Smooth muscle cell (in vitro differentiated cells): ENCODE measurements around the gene BEX1. TPM values are rescaled to one million over a fixed set of nuclear protein-coding genes. Genes with fewer than 3 reads are reported as not detected.

Source experiments
- DNase-seq: peaks from one replicate; lab custom pipeline; 2025; ENCODE audit not compliant: unreplicated experiment; lab: John Stamatoyannopoulos, UW
- H2AFZ ChIP-seq: fragments of 200-600 bp; sonication (generic); 2 replicates; pipeline ENCODE4 v1.6.0; 2016; ENCODE audit warnings: antibody characterized with exemption, low read depth, mild to moderate bottlenecking
- H3F3A ChIP-seq: fragments of 200-600 bp; sonication (generic); 2 replicates; pipeline ENCODE4 v1.6.0; 2017; ENCODE audit warnings: antibody characterized with exemption, low read depth
- H3K27ac ChIP-seq: fragments of 200-600 bp; sonication (generic); 2 replicates; pipeline ENCODE4 v1.5.1; 2016; ENCODE audit warnings: low read depth, mild to moderate bottlenecking
- H3K27me3 ChIP-seq: fragments of 200-600 bp; sonication (generic); 2 replicates; pipeline ENCODE4 v1.6.1; 2016; ENCODE audit warnings: low read depth, mild to moderate bottlenecking
- H3K36me3 ChIP-seq: fragments of 200-600 bp; sonication (generic); 2 replicates; pipeline ENCODE4 v1.5.1; 2016; ENCODE audit warnings: low read depth
- H3K4me1 ChIP-seq: fragments of 200-600 bp; sonication (generic); 2 replicates; pipeline ENCODE4 v1.5.1; 2016; ENCODE audit warnings: low read depth
- H3K4me2 ChIP-seq: fragments of 200-600 bp; sonication (generic); 2 replicates; pipeline ENCODE4 v1.6.0; 2016; ENCODE audit warnings: mild to moderate bottlenecking
- H3K4me3 ChIP-seq: fragments of 200-600 bp; sonication (generic); 2 replicates; pipeline ENCODE4 v1.5.1; 2016; ENCODE audit warnings: mild to moderate bottlenecking
- H3K79me2 ChIP-seq: fragments of 200-600 bp; sonication (generic); 2 replicates; pipeline ENCODE4 v1.6.0; 2016; ENCODE audit warnings: low read depth, mild to moderate bottlenecking
- H3K9ac ChIP-seq: fragments of 200-600 bp; sonication (generic); 2 replicates; pipeline ENCODE4 v1.6.0; 2016; ENCODE audit warnings: low read depth
- H3K9me3 ChIP-seq: fragments of 200-600 bp; sonication (generic); replicated peaks from 2 replicates; pipeline ENCODE4 v1.5.1; 2016; ENCODE audit warnings: low read depth
- H4K20me1 ChIP-seq: fragments of 200-600 bp; sonication (generic); 2 replicates; pipeline ENCODE4 v1.6.0; 2016; ENCODE audit warnings: low read depth
- CTCF ChIP-seq: fragments of 200-600 bp; sonication (generic); IDR thresholded peaks from 2 replicates; pipeline ENCODE4 v1.5.1; 2017; ENCODE audit warnings: borderline replicate concordance, mild to moderate bottlenecking, antibody characterized with exemption; ENCODE audit not compliant: insufficient read depth, poor library complexity, severe bottlenecking
- WGBS: methylation state at CpG from one replicate; pipeline ENCODE4 v1.1.7; 2016; ENCODE audit warnings: low lambda C conversion rate; 5-methylcytosine and 5-hydroxymethylcytosine counted together
- polyA plus RNA-seq: library from polyadenylated mRNA; unstranded; fragments of >200 nt; fragmentation: Nextera tagmentation; extraction: Ambion mirVana; gene quantifications from 2 replicates; pipeline ENCODE4 v1.2.1, GENCODE V29; 2016
- total RNA-seq: library from RNA; depleted of rRNA; stranded (reverse); fragments of >200 nt; gene quantifications from 2 replicates; pipeline ENCODE4 v1.2.3, GENCODE V29; 2014

Gene BEX1
- total and polyA plus RNA-seq, 2 experiments from 2014 or later: 4.1 to 11.1 TPM

- H3K79me2 ChIP-seq: no peaks in the 10 kb centered on the region
- no peaks in the 10 kb centered on the region for H3K27me3 ChIP-seq
- 46% methylated on average over 3 of the region's 3 CpGs for WGBS
- no peak overlapping the region for H3K4me3 ChIP-seq
- no peaks in the 10 kb centered on the region for H3K4me1 ChIP-seq
- H3K4me2 ChIP-seq: no peak overlapping the region
- H3F3A ChIP-seq: peaks cover 4% of the 10 kb centered on the region
- TF ChIP-seq CTCF: no peak
- H3K9me3 ChIP-seq: no peaks in the 10 kb centered on the region
- H4K20me1 ChIP-seq: no peaks in the 10 kb centered on the region
- no peak overlapping the region for H2AFZ ChIP-seq
- no peak for DNase-seq
- no peak overlapping the region for H3K9ac ChIP-seq
- no peaks in the 10 kb centered on the region for H3K36me3 ChIP-seq
- no peak overlapping the region for H3K27ac ChIP-seq
Observed at GRCh38 chrX:103101299-103102042, 37.5 kb upstream of the BEX1 start.

GRCh38 chrX:103100484-103100883, 36.5 kb upstream of the BEX1 start:
- Histone ChIP-seq H3K9me3 (no peaks in the 10 kb centered on the region), H3K4me1 (no peaks in the 10 kb centered on the region), H3K4me2 (no peak overlapping the region), H3K27ac (no peak overlapping the region), H2AFZ (no peak overlapping the region), H3K79me2 (no peaks in the 10 kb centered on the region), H3K36me3 (no peaks in the 10 kb centered on the region), H3K27me3 (no peaks in the 10 kb centered on the region), H4K20me1 (no peaks in the 10 kb centered on the region), H3K9ac (no peak overlapping the region), H3K4me3 (no peak overlapping the region), H3F3A (peaks cover 4% of the 10 kb centered on the region)
- no peak for TF ChIP-seq CTCF
- DNase-seq: no peak
- WGBS: 75% methylated on average over 4 of the region's 4 CpGs

GRCh38 chrX:103099691-103100090, 35.7 kb upstream of the BEX1 start:
- 63% methylated on average over 4 of the region's 4 CpGs for WGBS
- Histone ChIP-seq H3K9me3 (no peaks in the 10 kb centered on the region), H3K9ac (no peak overlapping the region), H3K4me2 (no peak overlapping the region), H3K4me1 (no peaks in the 10 kb centered on the region), H2AFZ (no peak overlapping the region), H3K27ac (no peak overlapping the region), H3K79me2 (no peaks in the 10 kb centered on the region), H3K36me3 (no peaks in the 10 kb centered on the region), H3F3A (peaks cover 4% of the 10 kb centered on the region), H3K27me3 (no peaks in the 10 kb centered on the region), H4K20me1 (no peaks in the 10 kb centered on the region), H3K4me3 (no peak overlapping the region)
- TF ChIP-seq CTCF: no peak
- no peak for DNase-seq

GRCh38 chrX:103098488-103098887, 34.5 kb upstream of the BEX1 start:
- H3K9ac ChIP-seq: no peak overlapping the region
- H2AFZ ChIP-seq: no peak overlapping the region
- H3K27ac ChIP-seq: no peak overlapping the region
- 41% methylated on average over 2 of the region's 2 CpGs for WGBS
- H3F3A ChIP-seq: peaks cover 4% of the 10 kb centered on the region
- TF ChIP-seq CTCF: no peak
- H4K20me1 ChIP-seq: no peaks in the 10 kb centered on the region
- no peaks in the 10 kb centered on the region for H3K36me3 ChIP-seq
- H3K4me3 ChIP-seq: no peak overlapping the region
- H3K9me3 ChIP-seq: no peaks in the 10 kb centered on the region
- DNase-seq: no peak
- no peaks in the 10 kb centered on the region for H3K27me3 ChIP-seq
- no peaks in the 10 kb centered on the region for H3K4me1 ChIP-seq
- H3K4me2 ChIP-seq: no peak overlapping the region
- no peaks in the 10 kb centered on the region for H3K79me2 ChIP-seq
